GM19238 (cell line): Measurements from ENCODE around the gene ULK1.
"Not testable (repeated sequence)": the region's sequence is repeated elsewhere in the genome, so short reads cannot be mapped to it uniquely, and the experiment has no call there.

Experiments
- DNase-seq: peaks from one replicate; pipeline ENCODE4 v3.0.0; 2011; ENCODE audit warnings: low spot score; ENCODE audit not compliant: insufficient read length

The ULK1 gene

GRCh38 chr12:131861261-131862083 lies 33.0 kb upstream of the ULK1 start:
- no peak for DNase-seq

GRCh38 chr12:131862084-131862441 lies 32.4 kb upstream of the ULK1 start:
- no peak for DNase-seq

- DNase-seq = no peak
These were observed 31.8 kb upstream of the ULK1 start for GRCh38 chr12:131862600-131862993.

GRCh38 chr12:131862994-131863710 lies 31.3 kb upstream of the ULK1 start:
- no peak for DNase-seq

- no peak for DNase-seq
These were observed 30.6 kb upstream of the ULK1 start for GRCh38 chr12:131863711-131864396.

GRCh38 chr12:131864469-131864868 lies 30.0 kb upstream of the ULK1 start:
- DNase-seq = no peak

GRCh38 chr12:131865180-131865875 lies 29.1 kb upstream of the ULK1 start:
- DNase-seq = no peak

- DNase-seq = no peak
These were observed 27.0 kb upstream of the ULK1 start for GRCh38 chr12:131867471-131867870.

GRCh38 chr12:131867891-131868675 lies 26.3 kb upstream of the ULK1 start:
- DNase-seq = no peak

- no peak for DNase-seq
These were observed 24.5 kb upstream of the ULK1 start for GRCh38 chr12:131869871-131870418.

- no peak for DNase-seq
These were observed 22.7 kb upstream of the ULK1 start for GRCh38 chr12:131871677-131872076.

GRCh38 chr12:131872154-131873051 lies 22.0 kb upstream of the ULK1 start:
- DNase-seq = no peak

GRCh38 chr12:131873293-131873692 lies 21.1 kb upstream of the ULK1 start:
- no peak for DNase-seq

- not testable (repeated sequence) for DNase-seq
These were observed 19.4 kb upstream of the ULK1 start for GRCh38 chr12:131874972-131875371.

GRCh38 chr12:131877216-131877615 lies 17.2 kb upstream of the ULK1 start:
- DNase-seq = not testable (repeated sequence)

GRCh38 chr12:131878436-131878835 lies 16.0 kb upstream of the ULK1 start:
- not testable (repeated sequence) for DNase-seq

- DNase-seq = no peak
These were observed 11.5 kb upstream of the ULK1 start for GRCh38 chr12:131882804-131883520.

- DNase-seq = no peak
These were observed 10.9 kb upstream of the ULK1 start for GRCh38 chr12:131883521-131883900.

- not testable (repeated sequence) for DNase-seq
These were observed 9.3 kb upstream of the ULK1 start for GRCh38 chr12:131885076-131885475.
